Measurements from ENCODE around the gene KIR2DL4.
"Not testable (repeated sequence)": the region's sequence is repeated elsewhere in the genome, so short reads cannot be mapped to it uniquely, and the experiment has no call there.

KIR2DL4 gene

DNA sequence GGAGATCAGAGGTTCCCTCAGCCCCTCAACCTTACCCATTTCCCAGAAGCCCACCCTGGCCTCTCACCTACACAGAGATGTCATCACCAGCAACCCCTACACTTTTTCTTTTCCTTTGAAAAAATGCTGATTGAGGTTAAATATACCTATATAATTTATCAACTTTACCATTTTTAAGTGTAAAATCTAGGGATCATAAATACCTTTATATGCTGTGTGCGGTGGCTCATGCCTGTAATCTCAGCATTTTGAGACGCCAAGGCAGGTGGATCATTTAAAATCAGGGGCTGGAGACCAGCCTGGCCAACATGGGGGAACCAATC is 3.1 kb downstream of the KIR2DL4 start:
- TF ChIP-seq, protein P1, sequence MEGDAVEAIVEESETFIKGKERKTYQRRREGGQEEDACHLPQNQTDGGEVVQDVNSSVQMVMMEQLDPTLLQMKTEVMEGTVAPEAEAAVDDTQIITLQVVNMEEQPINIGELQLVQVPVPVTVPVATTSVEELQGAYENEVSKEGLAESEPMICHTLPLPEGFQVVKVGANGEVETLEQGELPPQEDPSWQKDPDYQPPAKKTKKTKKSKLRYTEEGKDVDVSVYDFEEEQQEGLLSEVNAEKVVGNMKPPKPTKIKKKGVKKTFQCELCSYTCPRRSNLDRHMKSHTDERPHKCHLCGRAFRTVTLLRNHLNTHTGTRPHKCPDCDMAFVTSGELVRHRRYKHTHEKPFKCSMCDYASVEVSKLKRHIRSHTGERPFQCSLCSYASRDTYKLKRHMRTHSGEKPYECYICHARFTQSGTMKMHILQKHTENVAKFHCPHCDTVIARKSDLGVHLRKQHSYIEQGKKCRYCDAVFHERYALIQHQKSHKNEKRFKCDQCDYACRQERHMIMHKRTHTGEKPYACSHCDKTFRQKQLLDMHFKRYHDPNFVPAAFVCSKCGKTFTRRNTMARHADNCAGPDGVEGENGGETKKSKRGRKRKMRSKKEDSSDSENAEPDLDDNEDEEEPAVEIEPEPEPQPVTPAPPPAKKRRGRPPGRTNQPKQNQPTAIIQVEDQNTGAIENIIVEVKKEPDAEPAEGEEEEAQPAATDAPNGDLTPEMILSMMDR (IDR thresholded peaks at IDR 0.05; ENCODE audit: borderline replicate concordance, insufficient read depth, low read depth, low read length), result no peak
- no peak overlapping the region for H3K4me3 ChIP-seq (ENCODE audit: low read depth, low read length)

DNA sequence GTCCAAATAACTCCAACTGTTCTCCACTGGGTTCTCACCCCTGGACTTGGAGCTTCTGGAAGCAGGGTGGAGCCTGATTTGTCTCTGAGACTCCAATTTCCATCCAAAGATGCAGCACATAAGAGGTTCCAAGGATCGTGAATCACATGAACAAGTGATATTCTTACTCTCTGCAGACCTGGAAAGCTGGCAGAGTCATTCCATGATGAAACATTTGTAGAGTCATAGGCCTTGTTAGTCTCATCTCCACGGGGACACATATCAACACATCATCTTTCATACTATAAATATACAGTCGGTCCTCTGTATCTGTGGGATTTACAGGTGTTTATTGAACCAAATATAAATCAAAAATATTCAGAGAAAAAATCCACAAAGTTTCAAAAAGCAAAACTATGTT is 11.2 kb downstream of the KIR2DL4 start:
- not testable (repeated sequence) for H3K4me3 ChIP-seq (ENCODE audit: low read depth, low read length)

DNA sequence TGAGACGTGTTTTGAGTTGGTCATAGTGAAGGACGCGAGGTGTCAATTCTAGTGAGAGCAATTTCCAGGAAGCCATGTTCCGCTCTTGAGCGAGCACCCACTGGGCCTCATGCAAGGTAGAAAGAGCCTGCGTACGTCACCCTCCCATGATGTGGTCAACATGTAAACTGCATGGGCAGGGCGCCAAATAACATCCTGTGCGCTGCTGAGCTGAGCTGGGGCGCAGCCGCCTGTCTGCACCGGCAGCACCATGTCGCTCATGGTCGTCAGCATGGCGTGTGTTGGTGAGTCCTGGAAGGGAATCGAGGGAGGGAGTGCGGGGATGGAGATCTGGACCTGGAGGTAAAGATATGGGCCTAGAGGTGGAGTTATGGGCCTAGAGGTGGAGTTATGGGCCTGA is 12.8 kb downstream of the KIR2DL4 start, which contains the start of gene KIR3DL1:
Gene KIR3DL1 (plus strand): TSS at position 218 of the 400 bp plus-strand sequence.
- H3K4me3 ChIP-seq (ENCODE audit: low read depth, low read length), result not testable (repeated sequence)

DNA sequence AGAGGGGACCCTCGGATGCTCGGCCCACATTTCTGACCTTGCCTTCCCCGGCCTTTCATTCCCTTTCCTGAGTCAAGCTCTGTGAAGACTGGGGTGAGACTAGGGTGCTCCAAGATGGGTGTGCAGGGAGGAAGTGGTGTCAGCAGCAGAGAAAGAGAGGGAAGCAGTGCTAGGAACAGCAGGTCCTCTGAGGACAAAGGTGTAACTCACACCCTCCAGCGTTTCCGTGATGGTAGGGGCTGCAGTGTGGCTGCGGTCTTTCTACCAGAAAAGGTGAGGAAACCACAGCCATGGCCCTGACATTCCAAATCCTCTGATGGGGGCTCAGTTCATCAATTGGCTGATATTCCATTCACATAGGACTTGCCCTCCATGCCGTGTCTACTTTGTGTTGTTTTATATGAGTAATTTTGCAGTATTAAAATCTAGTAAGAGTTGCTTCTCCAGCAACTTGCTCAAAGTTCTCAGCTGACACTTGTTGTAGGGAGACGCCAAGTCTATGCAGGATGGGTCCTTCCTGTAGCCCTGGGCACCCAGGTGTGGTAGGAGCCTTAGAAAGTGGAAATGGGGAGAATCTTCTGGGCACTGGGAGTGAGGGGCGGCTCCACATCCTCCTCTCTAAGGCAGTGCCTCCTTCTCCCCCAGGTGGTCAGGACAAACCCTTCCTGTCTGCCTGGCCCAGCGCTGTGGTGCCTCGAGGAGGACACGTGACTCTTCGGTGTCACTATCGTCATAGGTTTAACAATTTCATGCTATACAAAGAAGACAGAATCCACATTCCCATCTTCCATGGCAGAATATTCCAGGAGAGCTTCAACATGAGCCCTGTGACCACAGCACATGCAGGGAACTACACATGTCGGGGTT is 14.5 kb downstream of the KIR2DL4 start:
- TF ChIP-seq, protein P1 (IDR thresholded peaks at IDR 0.05; ENCODE audit: borderline replicate concordance, insufficient read depth, low read depth, low read length), result no peak
- H3K4me3 ChIP-seq (ENCODE audit: low read depth, low read length), result no peak overlapping the region

DNA sequence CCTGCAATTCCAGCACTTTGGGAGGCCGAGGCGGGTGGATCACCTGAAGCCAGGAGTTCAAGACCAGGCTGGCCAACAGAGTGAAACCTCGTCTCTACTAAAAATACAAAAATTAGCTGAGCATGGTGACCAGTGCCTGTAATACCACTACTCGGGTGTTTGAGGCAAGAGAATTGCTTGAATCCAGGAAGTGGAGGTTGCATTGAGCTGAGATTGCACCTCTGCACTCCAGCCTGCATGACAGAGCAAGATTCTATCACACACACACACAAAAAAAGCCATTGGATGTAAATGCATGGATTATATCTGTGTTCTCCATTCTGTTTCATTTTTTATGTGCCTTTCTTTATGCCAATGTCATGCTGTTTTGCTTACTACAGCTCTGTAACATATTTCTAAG is 21.0 kb downstream of the KIR2DL4 start:
- not testable (repeated sequence) for H3K4me3 ChIP-seq (ENCODE audit: low read depth, low read length)

GRCh38 chr19:54825326-54825725 is 21.9 kb downstream of the KIR2DL4 start:
- H3K4me3 ChIP-seq (ENCODE audit: low read depth, low read length), result not testable (repeated sequence)

- H3K4me3 ChIP-seq (ENCODE audit: low read depth, low read length), result not testable (repeated sequence)
Measured at GRCh38 chr19:54828064-54828463, 24.7 kb downstream of the KIR2DL4 start.

- not testable (repeated sequence) for H3K4me3 ChIP-seq (ENCODE audit: low read depth, low read length)
Measured at GRCh38 chr19:54832496-54832895, 29.1 kb downstream of the KIR2DL4 start, which contains the start of gene KIR2DS4. Gene KIR2DS4, plus strand, starts transcription at chr19:54832676.

- H3K4me3 ChIP-seq (ENCODE audit: low read depth, low read length), result not testable (repeated sequence)
Measured at GRCh38 chr19:54835126-54835525, 31.7 kb downstream of the KIR2DL4 start.

DNA sequence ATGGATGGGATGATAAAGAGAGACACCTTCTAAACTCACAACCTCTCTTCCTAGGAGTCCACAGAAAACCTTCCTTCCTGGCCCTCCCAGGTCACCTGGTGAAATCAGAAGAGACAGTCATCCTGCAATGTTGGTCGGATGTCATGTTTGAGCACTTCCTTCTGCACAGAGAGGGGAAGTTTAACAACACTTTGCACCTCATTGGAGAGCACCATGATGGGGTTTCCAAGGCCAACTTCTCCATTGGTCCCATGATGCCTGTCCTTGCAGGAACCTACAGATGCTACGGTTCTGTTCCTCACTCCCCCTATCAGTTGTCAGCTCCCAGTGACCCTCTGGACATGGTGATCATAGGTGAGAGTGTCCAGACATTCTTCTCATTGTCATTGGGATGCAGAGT is 34.1 kb downstream of the KIR2DL4 start:
- not testable (repeated sequence) for H3K4me3 ChIP-seq (ENCODE audit: low read depth, low read length)

GRCh38 chr19:54843171-54843570 is 39.8 kb downstream of the KIR2DL4 start:
- not testable (repeated sequence) for H3K4me3 ChIP-seq (ENCODE audit: low read depth, low read length)

- not testable (repeated sequence) for H3K4me3 ChIP-seq (ENCODE audit: low read depth, low read length)
Measured at GRCh38 chr19:54850061-54850640, 46.7 kb downstream of the KIR2DL4 start, which contains the start of gene KIR3DL2. Gene KIR3DL2, plus strand, starts transcription at chr19:54850443. Its CDS starts 33 bp downstream, at chr19:54850476.

DNA sequence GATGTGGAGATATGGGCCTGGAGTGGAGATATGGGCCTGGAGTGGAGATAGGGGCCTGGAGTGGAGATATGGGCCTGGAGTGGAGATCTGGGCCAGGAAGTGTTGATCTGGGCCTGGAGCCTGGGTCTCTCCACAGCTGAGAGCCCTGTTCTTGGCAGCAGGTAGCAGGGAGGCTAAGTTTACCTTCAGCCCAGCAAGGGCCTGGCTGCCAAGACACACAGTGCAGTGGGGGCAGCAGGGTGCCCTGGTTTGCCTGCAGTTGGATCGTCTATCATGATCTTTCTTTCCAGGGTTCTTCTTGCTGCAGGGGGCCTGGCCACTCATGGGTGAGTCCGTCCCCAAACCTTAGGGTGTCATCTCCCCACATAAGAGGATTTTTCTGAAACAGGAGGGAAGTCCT is 47.5 kb downstream of the KIR2DL4 start:
- TF ChIP-seq, protein P1 (IDR thresholded peaks at IDR 0.05; ENCODE audit: borderline replicate concordance, insufficient read depth, low read depth, low read length), result no peak

More for the DNA sequence above, 47.5 kb downstream of the KIR2DL4 start:
- no peak overlapping the region for H3K4me3 ChIP-seq (ENCODE audit: low read depth, low read length)

Measured in GM12875 (cell line).